ENCODE results near the gene NUP210L. TPM values are rescaled to one million over a fixed set of nuclear protein-coding genes. Genes with fewer than 3 reads are reported as not detected.

Gene NUP210L
- total and polyA plus RNA-seq, 9 of the 15 experiments (the other 6 are each of a cell fraction or from before 2014, with no cell fraction given), result 0.01 to 0.04 TPM; not detected in 7

DNA sequence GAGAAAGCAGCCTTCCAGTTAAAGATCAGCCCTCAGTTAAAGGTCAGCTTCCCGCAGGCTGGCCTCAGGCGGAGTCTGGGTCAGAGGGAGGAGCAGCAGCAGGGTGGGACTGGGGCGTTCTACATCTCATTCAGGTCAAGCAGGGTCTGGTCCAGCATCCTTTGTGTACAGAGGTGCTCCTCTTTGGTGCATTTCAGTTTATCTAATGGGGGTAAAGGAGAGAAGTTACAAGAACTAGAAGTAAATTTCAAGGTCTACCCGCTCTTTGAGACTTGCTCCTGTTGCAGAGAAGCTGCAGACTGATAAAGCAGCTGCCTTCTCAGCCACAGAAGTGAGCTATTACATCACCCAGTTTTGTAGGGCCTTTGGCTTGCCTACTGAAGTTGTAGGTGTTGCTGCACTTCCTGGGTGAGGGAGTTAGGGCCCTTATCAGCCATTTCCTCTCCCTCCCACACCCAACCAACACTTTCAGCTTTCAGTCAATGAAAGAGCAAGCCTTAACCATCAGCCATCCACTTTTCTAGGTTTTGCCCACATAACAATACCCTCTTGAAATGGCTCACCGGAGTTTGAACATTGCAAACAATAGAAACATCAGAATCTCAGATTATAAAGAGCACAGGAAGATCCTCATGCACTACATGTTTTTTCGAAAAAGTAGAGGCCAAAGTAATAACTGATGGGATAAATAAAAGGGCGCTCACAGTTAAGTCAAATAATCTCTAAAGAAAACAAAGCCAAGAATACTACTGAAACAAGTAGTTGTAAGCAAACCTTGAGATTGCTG, 2.8 kb upstream of the NUP210L start (continued):
- TF ChIP-seq, protein P1, sequence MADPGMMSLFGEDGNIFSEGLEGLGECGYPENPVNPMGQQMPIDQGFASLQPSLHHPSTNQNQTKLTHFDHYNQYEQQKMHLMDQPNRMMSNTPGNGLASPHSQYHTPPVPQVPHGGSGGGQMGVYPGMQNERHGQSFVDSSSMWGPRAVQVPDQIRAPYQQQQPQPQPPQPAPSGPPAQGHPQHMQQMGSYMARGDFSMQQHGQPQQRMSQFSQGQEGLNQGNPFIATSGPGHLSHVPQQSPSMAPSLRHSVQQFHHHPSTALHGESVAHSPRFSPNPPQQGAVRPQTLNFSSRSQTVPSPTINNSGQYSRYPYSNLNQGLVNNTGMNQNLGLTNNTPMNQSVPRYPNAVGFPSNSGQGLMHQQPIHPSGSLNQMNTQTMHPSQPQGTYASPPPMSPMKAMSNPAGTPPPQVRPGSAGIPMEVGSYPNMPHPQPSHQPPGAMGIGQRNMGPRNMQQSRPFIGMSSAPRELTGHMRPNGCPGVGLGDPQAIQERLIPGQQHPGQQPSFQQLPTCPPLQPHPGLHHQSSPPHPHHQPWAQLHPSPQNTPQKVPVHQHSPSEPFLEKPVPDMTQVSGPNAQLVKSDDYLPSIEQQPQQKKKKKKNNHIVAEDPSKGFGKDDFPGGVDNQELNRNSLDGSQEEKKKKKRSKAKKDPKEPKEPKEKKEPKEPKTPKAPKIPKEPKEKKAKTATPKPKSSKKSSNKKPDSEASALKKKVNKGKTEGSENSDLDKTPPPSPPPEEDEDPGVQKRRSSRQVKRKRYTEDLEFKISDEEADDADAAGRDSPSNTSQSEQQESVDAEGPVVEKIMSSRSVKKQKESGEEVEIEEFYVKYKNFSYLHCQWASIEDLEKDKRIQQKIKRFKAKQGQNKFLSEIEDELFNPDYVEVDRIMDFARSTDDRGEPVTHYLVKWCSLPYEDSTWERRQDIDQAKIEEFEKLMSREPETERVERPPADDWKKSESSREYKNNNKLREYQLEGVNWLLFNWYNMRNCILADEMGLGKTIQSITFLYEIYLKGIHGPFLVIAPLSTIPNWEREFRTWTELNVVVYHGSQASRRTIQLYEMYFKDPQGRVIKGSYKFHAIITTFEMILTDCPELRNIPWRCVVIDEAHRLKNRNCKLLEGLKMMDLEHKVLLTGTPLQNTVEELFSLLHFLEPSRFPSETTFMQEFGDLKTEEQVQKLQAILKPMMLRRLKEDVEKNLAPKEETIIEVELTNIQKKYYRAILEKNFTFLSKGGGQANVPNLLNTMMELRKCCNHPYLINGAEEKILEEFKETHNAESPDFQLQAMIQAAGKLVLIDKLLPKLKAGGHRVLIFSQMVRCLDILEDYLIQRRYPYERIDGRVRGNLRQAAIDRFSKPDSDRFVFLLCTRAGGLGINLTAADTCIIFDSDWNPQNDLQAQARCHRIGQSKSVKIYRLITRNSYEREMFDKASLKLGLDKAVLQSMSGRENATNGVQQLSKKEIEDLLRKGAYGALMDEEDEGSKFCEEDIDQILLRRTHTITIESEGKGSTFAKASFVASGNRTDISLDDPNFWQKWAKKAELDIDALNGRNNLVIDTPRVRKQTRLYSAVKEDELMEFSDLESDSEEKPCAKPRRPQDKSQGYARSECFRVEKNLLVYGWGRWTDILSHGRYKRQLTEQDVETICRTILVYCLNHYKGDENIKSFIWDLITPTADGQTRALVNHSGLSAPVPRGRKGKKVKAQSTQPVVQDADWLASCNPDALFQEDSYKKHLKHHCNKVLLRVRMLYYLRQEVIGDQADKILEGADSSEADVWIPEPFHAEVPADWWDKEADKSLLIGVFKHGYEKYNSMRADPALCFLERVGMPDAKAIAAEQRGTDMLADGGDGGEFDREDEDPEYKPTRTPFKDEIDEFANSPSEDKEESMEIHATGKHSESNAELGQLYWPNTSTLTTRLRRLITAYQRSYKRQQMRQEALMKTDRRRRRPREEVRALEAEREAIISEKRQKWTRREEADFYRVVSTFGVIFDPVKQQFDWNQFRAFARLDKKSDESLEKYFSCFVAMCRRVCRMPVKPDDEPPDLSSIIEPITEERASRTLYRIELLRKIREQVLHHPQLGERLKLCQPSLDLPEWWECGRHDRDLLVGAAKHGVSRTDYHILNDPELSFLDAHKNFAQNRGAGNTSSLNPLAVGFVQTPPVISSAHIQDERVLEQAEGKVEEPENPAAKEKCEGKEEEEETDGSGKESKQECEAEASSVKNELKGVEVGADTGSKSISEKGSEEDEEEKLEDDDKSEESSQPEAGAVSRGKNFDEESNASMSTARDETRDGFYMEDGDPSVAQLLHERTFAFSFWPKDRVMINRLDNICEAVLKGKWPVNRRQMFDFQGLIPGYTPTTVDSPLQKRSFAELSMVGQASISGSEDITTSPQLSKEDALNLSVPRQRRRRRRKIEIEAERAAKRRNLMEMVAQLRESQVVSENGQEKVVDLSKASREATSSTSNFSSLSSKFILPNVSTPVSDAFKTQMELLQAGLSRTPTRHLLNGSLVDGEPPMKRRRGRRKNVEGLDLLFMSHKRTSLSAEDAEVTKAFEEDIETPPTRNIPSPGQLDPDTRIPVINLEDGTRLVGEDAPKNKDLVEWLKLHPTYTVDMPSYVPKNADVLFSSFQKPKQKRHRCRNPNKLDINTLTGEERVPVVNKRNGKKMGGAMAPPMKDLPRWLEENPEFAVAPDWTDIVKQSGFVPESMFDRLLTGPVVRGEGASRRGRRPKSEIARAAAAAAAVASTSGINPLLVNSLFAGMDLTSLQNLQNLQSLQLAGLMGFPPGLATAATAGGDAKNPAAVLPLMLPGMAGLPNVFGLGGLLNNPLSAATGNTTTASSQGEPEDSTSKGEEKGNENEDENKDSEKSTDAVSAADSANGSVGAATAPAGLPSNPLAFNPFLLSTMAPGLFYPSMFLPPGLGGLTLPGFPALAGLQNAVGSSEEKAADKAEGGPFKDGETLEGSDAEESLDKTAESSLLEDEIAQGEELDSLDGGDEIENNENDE (IDR thresholded peaks at IDR 0.05; ENCODE audit: low read depth, low read length), result no peak
- TF ChIP-seq NR2C2 (CRISPR knock-in tag; IDR thresholded peaks at IDR 0.05) (no peak; the same call in 1 of the 2 replicates), NR2C2 (tag; IDR thresholded peaks at IDR 0.05) (peak; percentile 90), SIRT6 (IDR thresholded peaks at IDR 0.05; ENCODE audit: low read depth, low read length) (no peak), ZEB2 (IDR thresholded peaks at IDR 0.05) (peak; percentile 91), CBX1 (IDR thresholded peaks at IDR 0.05; ENCODE audit: low read depth) (no peak), MCM2 (IDR thresholded peaks at IDR 0.05; ENCODE audit: low read depth) (no peak), ZNF124 (CRISPR knock-in tag; IDR thresholded peaks at IDR 0.05) (no peak), CBX8 (IDR thresholded peaks at IDR 0.05; ENCODE audit: borderline replicate concordance, extremely low read depth, low read depth, low read length, poor library complexity, severe bottlenecking) (no peak), CSDE1 (IDR thresholded peaks at IDR 0.05) (no peak; a peak in 1 of 4 replicates), TSC22D4 (tag; IDR thresholded peaks at IDR 0.05) (no peak)
- TF ChIP-seq, protein P2, sequence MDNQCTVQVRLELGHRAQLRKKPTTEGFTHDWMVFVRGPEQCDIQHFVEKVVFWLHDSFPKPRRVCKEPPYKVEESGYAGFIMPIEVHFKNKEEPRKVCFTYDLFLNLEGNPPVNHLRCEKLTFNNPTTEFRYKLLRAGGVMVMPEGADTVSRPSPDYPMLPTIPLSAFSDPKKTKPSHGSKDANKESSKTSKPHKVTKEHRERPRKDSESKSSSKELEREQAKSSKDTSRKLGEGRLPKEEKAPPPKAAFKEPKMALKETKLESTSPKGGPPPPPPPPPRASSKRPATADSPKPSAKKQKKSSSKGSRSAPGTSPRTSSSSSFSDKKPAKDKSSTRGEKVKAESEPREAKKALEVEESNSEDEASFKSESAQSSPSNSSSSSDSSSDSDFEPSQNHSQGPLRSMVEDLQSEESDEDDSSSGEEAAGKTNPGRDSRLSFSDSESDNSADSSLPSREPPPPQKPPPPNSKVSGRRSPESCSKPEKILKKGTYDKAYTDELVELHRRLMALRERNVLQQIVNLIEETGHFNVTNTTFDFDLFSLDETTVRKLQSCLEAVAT (IDR thresholded peaks at IDR 0.05), result peak in 1 of 2 experiments; percentile 56; a peak in 1 of 4 replicates
- TF ChIP-seq, protein P3, sequence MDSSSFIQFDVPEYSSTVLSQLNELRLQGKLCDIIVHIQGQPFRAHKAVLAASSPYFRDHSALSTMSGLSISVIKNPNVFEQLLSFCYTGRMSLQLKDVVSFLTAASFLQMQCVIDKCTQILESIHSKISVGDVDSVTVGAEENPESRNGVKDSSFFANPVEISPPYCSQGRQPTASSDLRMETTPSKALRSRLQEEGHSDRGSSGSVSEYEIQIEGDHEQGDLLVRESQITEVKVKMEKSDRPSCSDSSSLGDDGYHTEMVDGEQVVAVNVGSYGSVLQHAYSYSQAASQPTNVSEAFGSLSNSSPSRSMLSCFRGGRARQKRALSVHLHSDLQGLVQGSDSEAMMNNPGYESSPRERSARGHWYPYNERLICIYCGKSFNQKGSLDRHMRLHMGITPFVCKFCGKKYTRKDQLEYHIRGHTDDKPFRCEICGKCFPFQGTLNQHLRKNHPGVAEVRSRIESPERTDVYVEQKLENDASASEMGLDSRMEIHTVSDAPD (CRISPR knock-in tag; IDR thresholded peaks at IDR 0.05), result no peak

Measured in K562 (cell line).